H1 (cell line): Measurements from ENCODE around the gene PHLPP1. TPM values are rescaled to one million over a fixed set of nuclear protein-coding genes. Genes with fewer than 3 reads are reported as not detected.

Experiments used
- CTCF ChIA-PET: fragments of 300-600 bp; sonication (Branson Sonifier 250); formaldehyde crosslinking; loops from one replicate; lab custom pipeline; 2021; ENCODE audit not compliant: partially characterized antibody; lab: Charles Lee
- POLR2A ChIA-PET: fragments of 300-600 bp; sonication (Branson Sonifier 250); formaldehyde crosslinking; loops from one replicate; lab custom pipeline; 2021; ENCODE audit warnings: inconsistent platforms; ENCODE audit not compliant: partially characterized antibody; lab: Charles Lee
- DNase-seq, 2 experiments: peaks; one replicate each; pipeline versions ENCODE4 v3.0.0 to v3.0.0-alpha.2; 2010 to 2022; ENCODE audit warnings: low spot score in 2 of 2, low read depth in 1 of 2, mixed read lengths in 1 of 2
- FAIRE-seq: peaks from 2 replicates; lab custom pipeline; 2011; peaks lifted over from hg19 to GRCh38; lab: Jason Lieb, UNC
- H2AFZ ChIP-seq: 2 replicates; pipeline ENCODE4 v1.8.1; 2012; ENCODE audit warnings: low read length, inconsistent platforms
- H2AK5ac ChIP-seq: 2 replicates; pipeline ENCODE4 v1.6.1; 2013; ENCODE audit warnings: low read depth, low read length
- H2BK120ac ChIP-seq: replicated peaks from 2 replicates; pipeline ENCODE3; 2013; ENCODE audit warnings: low read depth, low read length, inconsistent platforms
- H2BK12ac ChIP-seq: 2 replicates; pipeline ENCODE4 v1.6.1; 2013; ENCODE audit warnings: low read depth, low read length
- H2BK15ac ChIP-seq: 2 replicates; pipeline ENCODE4 v1.6.1; 2013; ENCODE audit warnings: low read length
- H2BK20ac ChIP-seq: 2 replicates; pipeline ENCODE4 v1.6.1; 2013; ENCODE audit warnings: low read length
- H2BK5ac ChIP-seq: 2 replicates; pipeline ENCODE4 v1.6.1; 2013; ENCODE audit warnings: low read depth, low read length
- H3K14ac ChIP-seq: 2 replicates; pipeline ENCODE4 v1.6.1; 2013; ENCODE audit warnings: inconsistent platforms; ENCODE audit not compliant: insufficient read length
- H3K18ac ChIP-seq: 2 replicates; pipeline ENCODE4 v1.6.1; 2013; ENCODE audit warnings: low read length; ENCODE audit errors: extremely low read depth
- H3K23ac ChIP-seq: 2 replicates; pipeline ENCODE4 v1.6.1; 2013; ENCODE audit warnings: inconsistent platforms; ENCODE audit not compliant: insufficient read length
- H3K23me2 ChIP-seq: 2 replicates; pipeline ENCODE4 v1.6.1; 2013; ENCODE audit warnings: low read depth, low read length
- H3K27ac ChIP-seq: 2 replicates; pipeline ENCODE4 v1.6.1; 2011; ENCODE audit warnings: low read depth, low read length, inconsistent platforms
- H3K27me3 ChIP-seq, 4 experiments: replicated peaks in 1 of 4; 1 replicate in 1 of 4; 2 replicates in 3 of 4; pipeline versions ENCODE4 v1.6.1 to v1.8.1; 2011 to 2013; ENCODE audit warnings: low read length in 3 of 4, mild to moderate bottlenecking in 3 of 4, inconsistent platforms in 2 of 4, mixed read lengths in 2 of 4, moderate library complexity in 1 of 4; ENCODE audit not compliant: control insufficient read depth in 3 of 4, insufficient read depth in 3 of 4; ENCODE audit errors: extremely low read depth in 1 of 4
- H3K36me3 ChIP-seq, 4 experiments: 2 replicates each; pipeline versions ENCODE4 v1.6.1 to v1.8.1; 2011 to 2013; ENCODE audit warnings: mild to moderate bottlenecking in 4 of 4, low read length in 3 of 4, moderate library complexity in 2 of 4, control low read depth in 1 of 4, inconsistent platforms in 1 of 4; ENCODE audit not compliant: insufficient read depth in 4 of 4, control insufficient read depth in 2 of 4
- H3K4ac ChIP-seq: replicated peaks from 2 replicates; pipeline ENCODE3; 2013; ENCODE audit warnings: low read length, low read depth, mixed read lengths, inconsistent platforms; ENCODE audit not compliant: insufficient read length
- H3K4me1 ChIP-seq, 4 experiments: replicated peaks in 1 of 4; 1 replicate in 1 of 4; 2 replicates in 3 of 4; pipeline versions ENCODE4 v1.6.1 to v1.8.1; 2011 to 2013; ENCODE audit warnings: low read length in 3 of 4, inconsistent platforms in 2 of 4, mixed read lengths in 1 of 4; ENCODE audit not compliant: insufficient read depth in 4 of 4, control insufficient read depth in 3 of 4
- H3K4me2 ChIP-seq, 2 experiments: 2 replicates each; pipeline versions ENCODE4 v1.6.1 to v1.8.1; 2011 to 2013; ENCODE audit warnings: low read depth in 2 of 2, low read length in 2 of 2, control low read depth in 1 of 2, inconsistent platforms in 1 of 2, mild to moderate bottlenecking in 1 of 2; ENCODE audit not compliant: insufficient read depth in 1 of 2
- H3K4me3 ChIP-seq, 4 experiments: fragments of 200-600, 300-600 bp in 1 of 4; sonication (generic), shearing (Covaris generic), sonication (Bioruptor Twin) in 1 of 4; 2 replicates each; pipeline versions ENCODE4 v1.5.1 to v1.8.1; 2011 to 2016; ENCODE audit warnings: low read length in 4 of 4, low read depth in 3 of 4, control low read depth in 2 of 4, inconsistent platforms in 2 of 4, mild to moderate bottlenecking in 2 of 4, mixed read lengths in 1 of 4, moderate library complexity in 1 of 4; ENCODE audit not compliant: insufficient read depth in 2 of 4; ENCODE audit errors: extremely low read depth in 1 of 4
- H3K56ac ChIP-seq: replicated peaks from 2 replicates; pipeline ENCODE3; 2013; ENCODE audit warnings: low read depth, mild to moderate bottlenecking, mixed read lengths, low read length, inconsistent platforms; ENCODE audit not compliant: insufficient read length
- H3K79me1 ChIP-seq: 2 replicates; pipeline ENCODE4 v1.6.1; 2013; ENCODE audit warnings: low read depth, low read length, control low read depth
- H3K79me2 ChIP-seq, 2 experiments: 2 replicates each; pipeline versions ENCODE4 v1.6.1 to v1.8.1; 2012 to 2013; ENCODE audit warnings: low read length in 2 of 2, mild to moderate bottlenecking in 2 of 2, inconsistent platforms in 1 of 2; ENCODE audit not compliant: insufficient read depth in 2 of 2, control insufficient read depth in 1 of 2
- H3K9ac ChIP-seq, 4 experiments: replicated peaks in 1 of 4; 1 replicate in 1 of 4; 2 replicates in 3 of 4; pipeline versions ENCODE4 v1.6.1 to v1.8.1; 2011 to 2013; ENCODE audit warnings: low read depth in 3 of 4, low read length in 3 of 4, control low read depth in 2 of 4, mild to moderate bottlenecking in 2 of 4, moderate library complexity in 2 of 4, inconsistent platforms in 1 of 4; ENCODE audit errors: extremely low read depth in 1 of 4
- H3K9me3 ChIP-seq, 2 experiments: 2 replicates each; pipeline versions ENCODE4 v1.6.1 to v1.8.1; 2012 to 2013; ENCODE audit warnings: mild to moderate bottlenecking in 2 of 2, moderate library complexity in 2 of 2, control low read depth in 1 of 2, inconsistent platforms in 1 of 2, low read depth in 1 of 2, low read length in 1 of 2, mixed read lengths in 1 of 2; ENCODE audit not compliant: insufficient read depth in 2 of 2
- H4K20me1 ChIP-seq, 2 experiments: replicated peaks in 1 of 2; 2 replicates each; pipeline versions ENCODE3 to v1.8.1; 2011 to 2013; ENCODE audit warnings: inconsistent platforms in 2 of 2, low read length in 2 of 2, mild to moderate bottlenecking in 1 of 2; ENCODE audit not compliant: insufficient read depth in 2 of 2, control insufficient read depth in 1 of 2
- H4K5ac ChIP-seq: 2 replicates; pipeline ENCODE4 v1.6.1; 2013; ENCODE audit warnings: low read length, low read depth, mixed read lengths, inconsistent platforms; ENCODE audit not compliant: insufficient read length
- H4K8ac ChIP-seq: 2 replicates; pipeline ENCODE4 v1.8.0; 2013; ENCODE audit warnings: mild to moderate bottlenecking, moderate library complexity, low read length, inconsistent platforms; ENCODE audit not compliant: insufficient read depth; ENCODE audit errors: extremely low read depth
- H4K91ac ChIP-seq: replicated peaks from 2 replicates; pipeline ENCODE3; 2013; ENCODE audit warnings: low read length, mixed read lengths, inconsistent platforms; ENCODE audit not compliant: insufficient read length
- CEBPB ChIP-seq: IDR thresholded peaks from 2 replicates; pipeline ENCODE4 v1.6.1; 2012; ENCODE audit warnings: low read depth, low read length
- CHD1 ChIP-seq: IDR thresholded peaks from 2 replicates; pipeline ENCODE4 v1.6.1; 2012; ENCODE audit warnings: low read depth, low read length, improper control_type of control experiment
- CREB1 ChIP-seq: IDR thresholded peaks from 2 replicates; pipeline ENCODE4 v1.6.1; 2012; ENCODE audit warnings: inconsistent platforms
- EP300 ChIP-seq, 2 experiments: IDR thresholded peaks; 1 replicate in 1 of 2; 2 replicates in 1 of 2; pipeline ENCODE4 v1.6.1; 2011 to 2012; ENCODE audit warnings: low read depth in 2 of 2, low read length in 2 of 2, mild to moderate bottlenecking in 2 of 2, borderline replicate concordance in 1 of 2, inconsistent platforms in 1 of 2, moderate library complexity in 1 of 2
- RNF2 ChIP-seq: fragments of 200-900, 300-1000 bp; sonication (generic); IDR thresholded peaks from 2 replicates; pipeline ENCODE4 v1.7.1; 2016; ENCODE audit warnings: borderline replicate concordance, low read depth, mild to moderate bottlenecking, antibody characterized with exemption, low read length; ENCODE audit not compliant: poor library complexity, severe bottlenecking; ENCODE audit errors: missing control alignments
- WGBS, 2 experiments: shearing (Covaris generic) in 1 of 2; methylation state at CpG; one replicate each; pipeline versions ENCODE4 v1.1.6 to v1.1.7; 2013 to 2015; ENCODE audit warnings: low lambda C conversion rate in 2 of 2, mixed read lengths in 2 of 2, inconsistent platforms in 1 of 2, low coverage in 1 of 2, missing lambda C conversion rate in 1 of 2; ENCODE audit not compliant: insufficient replicate concordance in 2 of 2, insufficient coverage in 1 of 2, insufficient read length in 1 of 2; ENCODE audit errors: extremely low coverage in 1 of 2, missing lambda C conversion rate in 1 of 2; 5-methylcytosine and 5-hydroxymethylcytosine counted together
- polyA plus RNA-seq, 7 experiments: library from polyadenylated mRNA; depleted of rRNA in 3 of 7; stranded (reverse) in 5 of 7; unstranded in 2 of 7; fragments of >200 nt in 5 of 7; fragments of 200-250 nt in 2 of 7; gene quantifications; 1 replicate in 5 of 7; 2 replicates in 1 of 7; 4 replicates in 1 of 7; pipeline versions ENCODE4 v1.2.1 to v1.2.3, GENCODE V29; 2011 to 2013; ENCODE audit warnings: missing spikeins in 2 of 7, mixed read lengths in 2 of 7
- total RNA-seq: library from RNA; stranded (reverse); fragmentation: NEBNext Ultra II Directional; extraction: Animal tissue kit (Norgen Biotek cat#: 25700); gene quantifications from 2 replicates; pipeline ENCODE4 v1.2.1, GENCODE V29; 2021

PHLPP1 gene
- total and polyA plus RNA-seq, 2 of the 8 experiments (the other 6 are each of a cell fraction or from before 2014, with no cell fraction given) = 28.0 to 66.3 TPM

- no peak overlapping the region for H2BK12ac ChIP-seq
- H4K91ac ChIP-seq = no peak overlapping the region
- no peak overlapping the region for H2BK20ac ChIP-seq
- no peak overlapping the region for H2AK5ac ChIP-seq
- no peaks in the 10 kb centered on the region for H3K9me3 ChIP-seq
- no peak overlapping the region for H3K9ac ChIP-seq
- FAIRE-seq (peak; percentile 83), DNase-seq (peak in 1 of 2 experiments; percentile 63)
- no peaks in the 10 kb centered on the region; the same call in 1 of the 2 replicates for H3K79me1 ChIP-seq
- H2BK15ac ChIP-seq = no peak overlapping the region
- no peak overlapping the region; the same call in 1 of the 2 replicates for H3K27ac ChIP-seq
- H4K5ac ChIP-seq = peak overlapping the region; percentile 44
- H3K4ac ChIP-seq = no peak overlapping the region
- no peak overlapping the region for H3K23ac ChIP-seq
- H3K4me3 ChIP-seq = peak overlapping the region in 1 of 4 experiments; percentile 28; a peak in 1 of 8 replicates
- no peak overlapping the region for H3K18ac ChIP-seq
- peaks cover 8 to 36% (median 22%) of the 10 kb centered on the region in 4 experiments for H3K4me1 ChIP-seq
- peak overlapping the region; percentile 35 to 46; a peak in 3 of 4 replicates for H3K4me2 ChIP-seq
- peaks cover 0 to 4% of the 10 kb centered on the region in 2 experiments for H4K20me1 ChIP-seq
- POLR2A ChIA-PET = interaction anchor here (0.8 to 1.9 kb wide), 7 partner anchors 9 to 160 kb away, joined by 3 to 7 read pairs (median 4); no protein-coding TSS in a partner anchor
- no peak overlapping the region for H3K56ac ChIP-seq
- H2AFZ ChIP-seq = no peak overlapping the region
- H4K8ac ChIP-seq = no peak overlapping the region
- no peaks in the 10 kb centered on the region for H3K36me3 ChIP-seq
- no peaks in the 10 kb centered on the region for H3K27me3 ChIP-seq
- H3K79me2 ChIP-seq = peaks cover 4 to 60% of the 10 kb centered on the region in 2 experiments; a peak in 3 of 4 replicates
- H3K14ac ChIP-seq = no peak overlapping the region
- CTCF ChIA-PET = interaction anchor here (0.7 to 2.0 kb wide), 13 partner anchors 10 to 291 kb away, joined by 3 to 14 read pairs (median 3); no protein-coding TSS in a partner anchor
- 19% methylated on average over 6 of the region's 6 CpGs; no CpG with 5 or more reads in 1 of the 2 experiments for WGBS, 2 experiments
- peak overlapping the region; percentile 26; the same call in 1 of the 2 replicates for H2BK5ac ChIP-seq
- H2BK120ac ChIP-seq = no peak overlapping the region
- H3K23me2 ChIP-seq = no peaks in the 10 kb centered on the region
- 0 out of 2 replicates have a peak, but pooled peaks have one; percentile 36 for TF ChIP-seq CEBPB
- peak in 1 of 2 experiments; percentile 72; a peak in 1 of 3 replicates for TF ChIP-seq EP300 (IDR thresholded peaks at IDR 0.05; ENCODE audit: borderline replicate concordance in 1 of 2, low read depth in 2 of 2, low read length in 2 of 2)
- peak; percentile 16; the same call in 1 of the 2 replicates for TF ChIP-seq CREB1
- no peak for TF ChIP-seq CHD1
- no peak for TF ChIP-seq RNF2
These were observed 162.3 kb downstream of the PHLPP1 start for GRCh38 chr18:62877411-62878221.
